GM12865 (cell line): ENCODE measurements around the gene IL7R.
"Not testable (repeated sequence)": the region's sequence is repeated elsewhere in the genome, so short reads cannot be mapped to it uniquely, and the experiment has no call there.

Experiments used
- DNase-seq: peaks from one replicate; pipeline ENCODE4 v3.0.0; 2010; ENCODE audit warnings: low read depth
- H3K4me3 ChIP-seq: 2 replicates; pipeline ENCODE4 v1.5.1; 2011; ENCODE audit warnings: mild to moderate bottlenecking, low read depth, low read length, control low read depth
- TF ChIP-seq, protein P1 (sequence below): IDR thresholded peaks from 2 replicates; pipeline ENCODE4 v1.5.1; 2011; ENCODE audit warnings: low read length, control low read depth, low read depth, inconsistent platforms; ENCODE audit not compliant: insufficient read depth; ENCODE audit errors: missing control alignments

IL7R gene

DNA sequence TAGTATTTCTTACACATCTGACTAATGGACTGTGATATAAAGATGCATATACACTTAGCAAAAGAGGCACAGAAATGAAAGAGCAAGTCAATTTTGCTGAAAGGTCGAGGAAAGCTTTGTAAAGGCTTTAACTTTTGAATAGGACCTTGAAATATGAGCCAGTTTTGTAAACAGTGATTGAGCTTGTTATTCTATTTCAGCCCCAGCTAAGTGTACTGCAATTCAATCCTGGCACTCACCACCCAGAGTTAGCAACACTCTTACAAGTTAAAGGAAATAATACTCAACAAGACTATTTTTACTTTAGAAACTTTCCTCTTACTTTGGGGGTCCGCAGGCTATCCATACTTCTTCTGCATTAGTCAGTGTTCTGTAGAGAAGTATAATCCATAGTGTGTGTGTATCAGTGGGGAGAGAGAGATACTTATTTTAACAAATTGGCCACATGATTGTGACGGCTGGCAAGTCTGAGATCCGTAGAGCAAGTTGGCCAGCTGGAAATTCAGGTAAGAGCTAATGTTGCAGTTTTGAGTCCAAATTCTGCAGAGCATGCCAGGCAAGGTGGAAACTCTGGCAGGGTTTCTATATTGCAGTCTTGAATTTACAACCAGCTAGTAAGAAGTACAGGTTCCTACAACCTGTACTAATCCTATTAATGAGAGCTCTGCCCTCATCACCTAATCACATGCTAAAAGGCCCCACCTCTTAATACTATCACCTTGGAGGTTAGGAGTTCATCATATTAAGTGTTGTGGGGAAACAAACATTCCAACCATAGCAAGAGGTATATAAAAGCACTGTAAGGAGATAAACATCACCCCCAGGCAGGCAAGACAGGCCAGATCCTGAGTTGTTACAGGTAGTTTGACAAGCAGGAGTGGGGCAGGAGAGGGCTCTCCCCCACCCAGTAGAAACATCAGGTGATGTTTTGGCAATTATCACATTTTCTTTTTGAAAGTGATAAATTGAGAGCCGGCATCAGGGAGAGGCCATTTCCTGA, 33.6 kb downstream of the IL7R start:
- DNase-seq: no peak
- TF ChIP-seq, protein P1, sequence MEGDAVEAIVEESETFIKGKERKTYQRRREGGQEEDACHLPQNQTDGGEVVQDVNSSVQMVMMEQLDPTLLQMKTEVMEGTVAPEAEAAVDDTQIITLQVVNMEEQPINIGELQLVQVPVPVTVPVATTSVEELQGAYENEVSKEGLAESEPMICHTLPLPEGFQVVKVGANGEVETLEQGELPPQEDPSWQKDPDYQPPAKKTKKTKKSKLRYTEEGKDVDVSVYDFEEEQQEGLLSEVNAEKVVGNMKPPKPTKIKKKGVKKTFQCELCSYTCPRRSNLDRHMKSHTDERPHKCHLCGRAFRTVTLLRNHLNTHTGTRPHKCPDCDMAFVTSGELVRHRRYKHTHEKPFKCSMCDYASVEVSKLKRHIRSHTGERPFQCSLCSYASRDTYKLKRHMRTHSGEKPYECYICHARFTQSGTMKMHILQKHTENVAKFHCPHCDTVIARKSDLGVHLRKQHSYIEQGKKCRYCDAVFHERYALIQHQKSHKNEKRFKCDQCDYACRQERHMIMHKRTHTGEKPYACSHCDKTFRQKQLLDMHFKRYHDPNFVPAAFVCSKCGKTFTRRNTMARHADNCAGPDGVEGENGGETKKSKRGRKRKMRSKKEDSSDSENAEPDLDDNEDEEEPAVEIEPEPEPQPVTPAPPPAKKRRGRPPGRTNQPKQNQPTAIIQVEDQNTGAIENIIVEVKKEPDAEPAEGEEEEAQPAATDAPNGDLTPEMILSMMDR: no peak
- no peak overlapping the region for H3K4me3 ChIP-seq

DNA sequence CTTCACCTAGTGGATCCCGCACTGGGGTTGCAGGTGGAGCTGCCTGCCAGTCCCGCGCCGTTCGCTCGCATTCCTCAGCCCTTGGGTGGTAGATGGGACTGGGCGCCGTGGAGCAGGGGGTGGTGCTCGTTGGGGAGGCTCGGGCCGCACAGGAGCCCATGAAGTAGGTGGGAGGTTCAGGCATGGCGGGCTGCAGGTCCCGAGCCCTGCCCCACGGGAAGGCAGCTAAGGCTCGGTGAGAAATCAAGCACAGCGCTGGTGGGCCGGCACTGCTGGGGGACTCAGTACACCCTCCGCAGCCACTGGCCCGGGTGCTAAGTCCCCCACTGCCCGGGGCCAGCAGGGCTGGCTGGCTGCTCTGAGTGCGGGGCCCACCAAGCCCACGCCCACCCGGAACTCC, 36.1 kb downstream of the IL7R start:
- DNase-seq, H3K4me3 ChIP-seq: not testable (repeated sequence)

DNA sequence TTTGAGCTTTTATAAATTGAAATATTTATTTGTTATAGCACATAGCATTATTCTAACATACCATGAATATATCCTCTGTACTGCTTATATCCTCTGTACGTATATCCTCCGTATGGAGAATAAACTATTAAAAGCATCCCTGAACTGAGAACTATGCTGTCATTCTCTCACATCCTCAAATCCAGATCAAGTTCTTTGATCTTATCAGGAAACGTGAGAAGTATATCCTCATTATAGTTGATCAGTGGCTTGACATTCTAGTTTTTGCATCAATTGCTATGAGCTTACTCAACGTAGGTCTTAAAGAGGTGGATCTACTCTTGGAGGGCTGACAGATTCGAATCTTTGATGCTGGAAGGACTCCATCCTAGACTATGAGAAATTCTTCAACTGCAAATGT, 37.4 kb downstream of the IL7R start:
- TF ChIP-seq, protein P1: no peak
- no peak for DNase-seq
- no peak overlapping the region for H3K4me3 ChIP-seq

DNA sequence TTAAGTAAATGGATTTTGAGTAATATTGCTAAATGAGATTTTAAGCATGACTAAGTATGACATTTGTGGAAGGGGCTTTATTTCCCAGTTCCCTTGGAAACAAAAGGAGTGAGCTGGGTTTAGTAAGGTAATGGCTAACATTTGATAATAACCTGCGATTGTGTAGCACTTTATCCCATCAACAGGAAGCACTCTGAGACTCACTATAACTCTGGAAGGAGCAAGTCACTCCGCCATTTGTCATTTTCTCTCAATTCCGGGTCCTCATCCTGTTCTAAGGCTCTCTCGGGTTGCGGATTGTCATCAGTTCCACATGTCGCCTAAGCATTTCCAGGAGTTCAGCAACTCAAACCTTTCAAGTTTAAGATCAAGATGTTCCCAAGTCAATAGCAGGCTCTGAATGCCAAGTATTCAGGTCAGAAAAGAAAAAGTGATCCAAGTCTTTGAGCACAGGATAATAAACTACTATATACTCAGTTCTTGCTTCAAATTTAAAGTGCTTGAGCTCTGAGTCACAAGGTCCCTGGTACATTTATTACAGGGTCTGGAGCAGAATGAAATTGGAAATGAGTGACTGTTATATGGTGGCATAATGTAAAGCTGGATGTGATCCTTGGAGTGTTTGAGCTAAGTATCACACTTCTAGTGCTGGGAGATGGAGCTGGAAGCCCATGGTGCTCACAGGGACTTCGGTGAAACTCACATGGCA, 42.4 kb downstream of the IL7R start:
- no peak for DNase-seq
- TF ChIP-seq, protein P1: no peak
- H3K4me3 ChIP-seq: no peak overlapping the region

DNA sequence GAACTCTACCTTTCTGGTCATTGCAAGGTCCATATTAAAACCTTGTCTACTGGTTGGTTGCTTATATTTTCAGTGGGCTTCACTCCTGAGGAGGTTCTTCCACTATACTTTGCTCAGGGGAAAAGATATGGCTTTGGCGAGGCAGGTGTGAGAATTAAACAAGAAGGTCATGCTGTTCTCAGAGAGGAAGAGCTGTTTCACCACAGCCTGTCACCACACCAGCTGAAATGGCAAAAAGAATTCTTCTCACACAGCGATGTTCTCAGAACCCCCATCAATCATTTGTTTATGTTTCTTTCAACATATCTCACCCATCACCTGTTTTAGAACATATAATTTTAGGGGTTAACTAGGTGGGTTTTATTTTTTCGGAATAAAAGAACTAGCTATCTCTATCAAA, 43.1 kb downstream of the IL7R start:
- peak; percentile 84 for DNase-seq
- TF ChIP-seq, protein P1: no peak
- no peak overlapping the region for H3K4me3 ChIP-seq

DNA sequence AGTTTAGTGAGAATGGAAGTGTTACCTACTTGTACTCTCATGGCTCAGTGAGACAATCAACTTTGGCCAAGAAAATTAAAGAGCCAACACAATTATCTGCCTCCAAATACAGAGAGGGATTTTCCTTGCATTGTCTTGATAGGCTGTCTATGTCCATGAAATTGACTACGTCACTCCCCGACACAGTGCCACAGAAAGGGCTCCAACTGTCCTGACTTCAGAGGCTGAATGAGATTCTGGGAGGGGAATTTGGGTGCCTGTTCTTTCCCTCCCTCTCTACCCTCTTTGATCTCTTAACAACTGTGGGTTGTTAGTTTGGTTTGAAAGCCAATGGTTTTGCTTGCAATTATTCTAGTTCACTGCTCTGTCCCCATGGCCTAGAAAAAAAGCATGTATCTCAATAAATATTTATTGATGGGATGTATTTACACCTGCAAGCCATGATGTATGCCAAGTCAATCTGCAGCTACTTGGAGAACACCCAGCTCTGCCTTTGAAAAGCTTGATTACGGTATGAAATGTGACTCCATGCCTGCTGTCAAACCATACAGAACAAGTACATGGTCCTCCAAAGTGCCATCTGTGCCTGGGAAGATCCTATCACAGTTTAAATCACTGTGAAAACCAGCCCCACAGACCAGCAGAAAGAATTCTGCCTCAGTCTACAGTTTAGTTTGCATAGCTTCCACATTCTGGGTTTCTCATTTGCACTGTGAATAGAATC, 44.4 kb downstream of the IL7R start:
- H3K4me3 ChIP-seq: no peak overlapping the region
- TF ChIP-seq, protein P1: no peak
- DNase-seq: no peak
